ENCODE data around the gene LIMS1. TPM values are rescaled to one million over a fixed set of nuclear protein-coding genes. Genes with fewer than 3 reads are reported as not detected.
A peak's percentile ranks its signal among the peaks of the same experiment; 100 is the strongest.

LIMS1 gene
- total RNA-seq, 2 donors from 2014 or later = 171 to 199 TPM

- H3K4me1 ChIP-seq (ENCODE audit: control insufficient read depth in 1 of 2, low read depth in 2 of 2) = peaks cover 50 to 62% of the 10 kb centered on the region in 2 donors
Measured at GRCh38 chr2:108619925-108620620, 85.8 kb downstream of the LIMS1 start.

GRCh38 chr2:108620656-108621055 is 86.4 kb downstream of the LIMS1 start:
- ATAC-seq (ENCODE audit: insufficient number of reproducible peaks, low FRiP score, low read depth) (no peak), DNase-seq (ENCODE audit: low spot score) (no peak)
- H3K27me3 ChIP-seq (replicated peaks; ENCODE audit: insufficient read depth) = no peaks in the 10 kb centered on the region
- H3K9me3 ChIP-seq = no peaks in the 10 kb centered on the region
- H3K4me3 ChIP-seq = peak overlapping the region; percentile 40
- peaks cover 55 to 67% of the 10 kb centered on the region in 2 donors for H3K4me1 ChIP-seq (ENCODE audit: control insufficient read depth in 1 of 2, low read depth in 2 of 2)
- H3K27ac ChIP-seq = peak overlapping the region in 1 of 2 donors; percentile 24
- TF ChIP-seq CTCF (IDR thresholded peaks at IDR 0.05) = no peak
- no peaks in the 10 kb centered on the region for H3K36me3 ChIP-seq

More at GRCh38 chr2:108619925-108620620, 85.8 kb downstream of the LIMS1 start:
- Histone ChIP-seq H3K27ac (peak overlapping the region in 1 of 2 donors; percentile 24), H3K9me3 (no peaks in the 10 kb centered on the region), H3K36me3 (no peaks in the 10 kb centered on the region), H3K27me3 (replicated peaks; ENCODE audit: insufficient read depth) (no peaks in the 10 kb centered on the region), H3K4me3 (peak overlapping the region; percentile 40)
- DNase-seq (ENCODE audit: low spot score) (no peak), ATAC-seq (ENCODE audit: insufficient number of reproducible peaks, low FRiP score, low read depth) (no peak)
- no peak for TF ChIP-seq CTCF (IDR thresholded peaks at IDR 0.05)

- peak overlapping the region in 1 of 2 donors; percentile 24 for H3K27ac ChIP-seq
- ATAC-seq (ENCODE audit: insufficient number of reproducible peaks, low FRiP score, low read depth) (no peak), DNase-seq (ENCODE audit: low spot score) (no peak)
- H3K4me3 ChIP-seq = peak overlapping the region; percentile 40
- H3K4me1 ChIP-seq (ENCODE audit: control insufficient read depth in 1 of 2, low read depth in 2 of 2) = peaks cover 56 to 67% of the 10 kb centered on the region in 2 donors
- H3K9me3 ChIP-seq = no peaks in the 10 kb centered on the region
- no peaks in the 10 kb centered on the region for H3K36me3 ChIP-seq
- no peak for TF ChIP-seq CTCF (IDR thresholded peaks at IDR 0.05)
- H3K27me3 ChIP-seq (replicated peaks; ENCODE audit: insufficient read depth) = no peaks in the 10 kb centered on the region
Measured at GRCh38 chr2:108621087-108621559, 86.9 kb downstream of the LIMS1 start.

DNA sequence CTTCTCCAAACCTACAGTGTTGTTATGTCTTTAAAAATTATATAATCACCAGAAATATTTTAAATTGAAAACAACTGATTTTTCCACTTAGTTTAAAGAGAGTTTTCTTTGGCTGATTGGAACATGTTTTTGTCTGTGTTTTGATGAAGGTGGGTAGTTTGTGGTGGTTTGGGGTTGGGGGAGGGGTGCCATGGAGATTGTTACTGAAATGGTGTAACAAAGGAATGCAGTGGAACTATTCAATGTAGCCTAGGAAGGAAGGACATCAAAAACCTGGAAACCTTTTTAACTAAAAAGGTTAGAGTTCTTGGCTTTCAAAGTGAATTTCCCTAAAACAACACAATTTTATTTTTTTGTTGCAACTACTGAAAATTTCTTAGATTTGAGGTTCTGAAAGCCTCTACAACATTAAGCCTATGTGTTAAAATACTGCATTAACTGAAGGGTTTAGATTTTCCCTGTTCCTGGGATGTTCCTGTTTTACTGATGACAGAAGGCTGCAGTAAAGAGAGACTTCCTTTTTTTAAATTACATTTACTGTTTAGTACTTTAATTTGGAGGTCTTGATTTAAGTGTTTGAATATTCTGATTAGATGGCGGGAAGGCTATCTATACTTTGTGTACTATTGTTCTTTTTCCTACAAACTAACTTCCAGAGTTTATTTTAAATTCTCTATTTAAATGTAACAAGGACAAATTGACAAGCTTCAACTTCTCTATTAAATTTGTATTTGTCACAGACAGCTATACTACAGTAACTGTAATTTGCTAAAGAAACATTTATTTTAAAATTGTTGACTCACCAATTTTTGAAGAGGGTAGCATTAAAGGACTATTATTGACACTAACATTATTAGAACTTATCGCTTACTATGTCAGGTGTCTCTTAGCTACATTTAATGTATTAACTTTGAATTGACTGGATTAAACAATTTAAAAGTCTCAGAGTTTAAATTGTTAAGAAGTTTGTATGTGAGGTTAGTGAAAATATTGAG is 87.7 kb downstream of the LIMS1 start:
- H3K4me1 ChIP-seq (ENCODE audit: control insufficient read depth in 1 of 2, low read depth in 2 of 2) = peaks cover 56 to 58% of the 10 kb centered on the region in 2 donors
- H3K27me3 ChIP-seq (replicated peaks; ENCODE audit: insufficient read depth) = no peaks in the 10 kb centered on the region
- H3K36me3 ChIP-seq = no peaks in the 10 kb centered on the region
- H3K27ac ChIP-seq = no peak overlapping the region
- no peak overlapping the region for H3K4me3 ChIP-seq
- no peak for ATAC-seq (ENCODE audit: insufficient number of reproducible peaks, low FRiP score, low read depth)
- DNase-seq (ENCODE audit: low spot score) = no peak
- TF ChIP-seq CTCF (IDR thresholded peaks at IDR 0.05) = no peak
- no peaks in the 10 kb centered on the region for H3K9me3 ChIP-seq

GRCh38 chr2:108623616-108624015 is 89.3 kb downstream of the LIMS1 start:
- TF ChIP-seq CTCF (IDR thresholded peaks at IDR 0.05) = no peak
- Histone ChIP-seq H3K9me3 (no peaks in the 10 kb centered on the region), H3K4me1 (ENCODE audit: control insufficient read depth in 1 of 2, low read depth in 2 of 2) (peaks cover 42 to 52% of the 10 kb centered on the region in 2 donors), H3K36me3 (no peaks in the 10 kb centered on the region), H3K27me3 (replicated peaks; ENCODE audit: insufficient read depth) (no peaks in the 10 kb centered on the region), H3K4me3 (no peak overlapping the region), H3K27ac (peak overlapping the region in 1 of 2 donors; percentile 57)
- ATAC-seq (ENCODE audit: insufficient number of reproducible peaks, low FRiP score, low read depth) = no peak
- no peak for DNase-seq (ENCODE audit: low spot score)
